Stimulated activated CD4-positive, alpha-beta T cell treated with anti-CD3 and anti-CD28 coated beads, Interleukin-1b, Interleukin-23, amount 100 ng/mL, for 24 hours (primary cell): Measurements from ENCODE around the gene PDE1C.

Experiments used
- DNase-seq, 4 experiments: peaks; one replicate each; pipeline ENCODE4 v3.0.0-alpha.2; 2020; ENCODE audit warnings: low read depth in 4 of 4, low spot score in 1 of 4

Gene PDE1C

DNA sequence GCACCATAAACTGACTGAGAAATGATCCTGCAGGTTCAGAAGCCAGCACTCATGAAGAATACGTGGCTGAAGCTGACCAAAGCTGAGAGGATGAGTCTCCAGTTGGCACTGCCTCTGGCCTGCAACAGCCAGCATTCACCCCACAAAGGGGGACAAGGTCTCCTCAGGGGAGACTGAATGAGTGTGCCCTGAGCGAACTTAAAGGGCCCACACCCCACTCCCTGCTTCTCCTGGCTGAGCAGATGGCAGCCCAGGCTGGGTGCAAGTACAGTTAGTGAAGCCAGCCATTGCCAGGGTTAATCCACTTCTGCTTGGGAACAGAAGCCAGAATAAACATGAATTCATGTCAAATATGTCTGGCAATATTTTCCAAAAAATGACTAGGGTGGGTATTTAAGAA lies 285.1 kb downstream of the PDE1C start:
- no peak for DNase-seq

DNA sequence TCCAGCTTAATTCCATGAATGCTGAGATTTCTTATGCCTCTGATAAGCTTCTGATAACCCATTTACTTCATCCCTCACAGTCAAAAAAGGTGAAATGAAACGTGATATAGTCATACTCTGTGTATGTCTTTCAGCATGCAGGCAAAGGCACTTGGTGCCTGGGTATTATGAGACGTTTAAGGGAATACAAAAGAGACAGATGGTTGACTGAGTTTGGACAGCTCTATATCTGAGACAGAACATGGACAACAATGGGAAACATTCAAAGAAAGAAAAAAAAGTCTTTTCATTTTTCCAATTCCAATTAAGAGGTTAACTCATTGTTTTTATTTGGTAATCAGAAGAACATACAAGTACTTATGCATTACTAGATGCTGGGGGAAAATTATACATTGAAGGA lies 287.0 kb downstream of the PDE1C start:
- DNase-seq, result no peak

DNA sequence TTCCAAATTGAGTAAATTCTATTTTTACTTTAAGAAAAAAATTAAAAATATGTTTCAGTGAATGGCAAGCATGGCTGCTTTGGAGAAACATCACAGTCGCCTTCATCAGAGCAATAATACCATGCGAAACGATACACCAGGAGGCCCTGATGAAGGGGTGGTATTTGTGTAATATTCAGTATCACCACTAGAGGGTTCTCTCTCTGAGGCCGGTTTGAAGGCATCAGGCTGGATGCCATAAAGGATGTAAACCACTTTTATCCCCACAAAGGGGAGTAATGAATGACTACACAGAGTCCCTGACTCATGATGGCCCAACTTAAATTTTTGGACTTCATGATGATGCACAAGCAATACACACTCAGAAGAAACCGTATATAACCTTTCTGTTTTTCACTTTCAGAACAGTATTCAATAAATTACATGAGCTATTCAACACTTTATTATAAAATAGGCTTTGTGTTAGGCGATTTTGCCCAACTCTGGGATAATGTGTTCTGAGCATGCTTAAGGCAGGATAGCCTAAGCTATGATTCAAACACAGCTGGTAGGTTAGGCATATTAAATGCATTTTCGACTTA lies 287.7 kb downstream of the PDE1C start:
- DNase-seq, result no peak

DNA sequence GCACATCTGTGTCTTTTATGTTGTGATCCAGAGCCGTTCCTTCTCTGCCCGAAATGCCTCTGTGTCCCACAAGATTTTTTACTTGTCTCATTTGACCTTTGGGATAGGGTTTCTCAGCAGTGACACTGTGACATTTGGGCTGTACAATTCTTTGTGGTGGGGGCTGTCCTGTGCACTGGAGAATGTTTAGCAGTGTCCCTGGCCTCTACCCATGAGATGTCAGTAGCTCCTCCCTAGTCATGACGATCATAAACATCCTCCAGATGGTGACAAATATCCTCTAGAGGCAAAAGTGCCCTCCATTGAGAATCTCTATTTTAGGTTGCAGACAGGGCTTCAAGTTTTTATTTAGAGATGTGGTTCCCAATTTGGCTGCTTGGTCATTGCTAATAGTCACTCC lies 291.9 kb downstream of the PDE1C start:
- DNase-seq, result no peak

DNA sequence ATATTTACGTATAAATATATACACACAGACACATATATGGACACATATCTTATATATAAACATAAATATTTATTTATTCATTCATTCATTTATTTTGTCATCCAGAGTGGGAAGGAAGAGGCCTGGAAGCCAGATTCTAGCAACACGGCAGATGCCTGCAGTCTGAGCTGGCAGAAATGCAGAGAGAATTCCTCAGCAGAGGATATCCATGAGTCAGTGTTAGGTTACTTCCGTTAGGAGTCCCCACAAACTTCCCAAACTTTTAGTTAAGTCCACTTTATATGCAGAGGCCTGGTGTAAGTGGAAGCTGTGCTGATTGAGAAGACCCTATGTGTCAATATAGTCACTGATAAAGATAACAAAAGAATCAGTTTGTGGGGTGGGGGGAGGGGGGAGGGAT lies 293.6 kb downstream of the PDE1C start:
- no peak for DNase-seq

DNA sequence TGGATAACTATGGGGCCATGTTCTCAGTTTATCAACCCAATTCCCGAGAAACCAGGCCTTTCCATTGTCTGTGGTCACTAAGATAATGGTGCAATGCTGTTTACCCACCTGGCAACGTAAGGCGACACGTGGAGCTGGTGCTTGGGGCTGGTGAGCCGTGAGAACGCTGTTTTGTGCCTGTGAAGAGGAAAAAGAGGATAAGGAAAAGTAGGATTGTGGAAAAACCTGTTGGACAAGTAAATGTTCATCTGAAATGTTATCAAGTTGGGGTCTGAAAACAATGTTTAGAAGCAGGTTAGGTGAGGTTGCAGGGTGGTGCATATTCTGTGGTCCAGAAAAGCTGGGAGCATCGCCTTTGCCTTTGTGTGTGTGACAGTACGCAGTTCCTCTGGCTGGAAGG lies 294.7 kb downstream of the PDE1C start:
- no peak for DNase-seq

DNA sequence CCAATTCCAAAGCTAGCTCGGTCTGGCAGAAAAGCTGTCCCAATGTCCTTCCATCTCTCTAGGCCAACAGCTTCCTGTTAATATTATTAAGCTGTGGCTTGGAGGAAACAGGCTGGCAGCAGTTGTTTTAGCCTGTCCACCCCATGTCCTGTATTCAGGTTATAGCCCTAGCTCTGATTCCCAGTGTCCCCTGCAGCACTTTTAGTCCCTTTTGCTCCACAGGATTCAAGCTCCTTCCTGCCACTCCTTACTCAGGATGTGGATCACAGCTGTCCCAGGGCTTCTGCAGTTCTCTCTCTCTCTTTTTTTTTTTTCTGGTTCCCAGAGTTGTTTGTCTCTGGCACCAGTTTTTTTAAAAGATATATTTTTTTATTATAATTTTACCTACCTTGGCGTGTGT lies 298.0 kb downstream of the PDE1C start:
- no peak for DNase-seq

DNA sequence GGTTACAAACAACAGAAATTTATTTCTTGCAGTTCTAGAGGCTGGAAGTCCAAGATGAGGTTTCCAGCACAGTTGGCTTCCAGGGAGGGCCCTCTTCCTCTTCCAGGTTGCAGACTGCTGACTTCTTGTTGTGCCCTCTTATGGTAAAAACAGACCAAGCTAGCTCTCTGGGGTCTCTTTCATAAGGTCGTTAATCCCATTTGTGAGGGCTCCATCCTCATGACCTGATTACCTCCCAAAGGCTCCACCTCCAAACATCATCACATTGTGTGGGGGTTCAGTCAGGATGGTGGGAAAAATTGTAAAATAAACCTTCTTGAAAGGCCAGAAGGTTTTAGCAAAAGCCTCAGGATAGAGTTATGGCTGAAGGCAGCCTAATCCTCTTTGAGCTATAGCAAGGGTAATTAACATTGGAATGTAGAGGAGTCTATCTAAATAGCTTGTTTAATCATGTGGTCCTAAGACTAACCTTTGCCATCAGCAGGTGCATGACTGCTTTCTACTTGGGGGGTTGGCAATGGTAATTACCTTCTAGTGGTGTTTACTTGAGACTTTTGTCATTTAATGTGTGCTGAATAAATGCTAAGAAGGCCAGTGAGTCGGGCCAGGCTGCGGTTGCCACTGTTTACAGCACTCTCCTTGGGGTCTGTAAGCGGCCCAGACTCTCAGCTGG lies 302.4 kb downstream of the PDE1C start:
- no peak for DNase-seq

DNA sequence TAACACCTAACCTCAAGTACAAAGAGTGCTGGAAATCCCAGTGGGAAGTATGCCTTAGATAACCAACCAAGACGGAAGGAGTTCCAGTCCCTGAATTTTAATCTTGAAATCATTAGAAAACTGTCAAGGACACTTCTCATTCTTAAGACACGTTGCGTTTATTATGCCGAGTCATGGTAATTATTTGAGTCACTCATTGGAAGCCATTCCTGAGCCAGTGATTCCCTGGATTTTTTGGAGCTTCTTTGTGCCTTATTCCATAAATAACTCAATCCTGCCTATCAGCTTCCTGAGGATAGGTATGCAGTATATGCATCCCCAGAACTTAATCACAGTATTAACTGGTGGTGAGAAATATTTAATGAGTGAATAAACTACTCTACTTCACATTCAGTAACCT lies 305.7 kb downstream of the PDE1C start:
- DNase-seq, result no peak

DNA sequence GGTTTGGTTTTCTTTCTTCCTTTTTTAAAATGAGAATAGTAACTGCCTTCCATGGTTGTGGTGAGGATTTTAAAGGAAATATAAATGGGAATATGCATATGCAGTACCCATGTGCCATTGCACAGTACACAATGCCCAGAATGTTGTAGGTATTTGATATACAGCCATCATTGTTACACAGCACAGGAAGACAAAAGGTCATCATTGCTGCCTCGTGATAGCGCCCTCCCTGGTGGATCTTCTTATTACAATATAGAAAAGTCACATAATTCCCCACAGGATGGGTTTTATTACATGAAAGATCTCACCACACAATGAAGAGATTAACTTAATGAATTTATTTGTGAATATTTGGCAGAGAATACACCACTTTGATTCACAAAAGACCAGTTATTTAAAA lies 306.7 kb downstream of the PDE1C start:
- no peak for DNase-seq

DNA sequence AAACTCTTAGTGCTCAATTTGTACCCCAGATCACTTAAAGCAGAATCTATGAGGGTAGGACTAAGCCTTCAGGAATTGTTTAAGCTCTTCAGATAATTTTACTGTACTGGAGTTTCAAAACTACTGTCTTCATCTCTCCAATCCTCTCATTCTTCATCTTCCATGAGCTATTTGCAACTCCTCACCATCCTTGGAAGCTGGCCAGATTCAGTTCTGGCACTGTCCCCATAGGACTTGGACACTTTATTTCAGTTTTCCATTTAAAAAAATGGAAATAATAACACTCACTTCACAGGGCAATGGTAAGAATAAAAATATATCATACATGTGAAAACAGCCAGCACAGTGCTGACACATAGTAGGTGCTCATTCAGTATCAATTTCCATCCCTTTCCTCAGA lies 308.6 kb downstream of the PDE1C start:
- no peak for DNase-seq

DNA sequence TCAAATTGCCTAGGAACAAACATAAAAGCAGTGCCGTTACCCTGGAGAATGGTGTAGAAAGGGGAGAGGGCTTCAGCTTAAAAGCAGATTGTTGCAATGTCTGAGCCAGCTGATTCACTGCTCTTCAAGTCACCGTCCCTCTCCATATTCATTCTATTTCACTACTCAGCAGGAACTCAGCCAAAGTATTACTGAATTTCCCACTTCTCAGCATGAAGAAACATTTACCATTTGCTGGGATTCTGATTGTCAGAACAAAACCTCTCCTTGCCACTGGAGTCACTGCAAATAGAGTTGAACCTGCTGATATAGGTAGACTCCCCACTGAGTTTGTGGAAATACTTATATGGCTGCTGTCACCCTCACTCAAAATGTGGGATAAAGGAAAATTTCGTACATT lies 311.5 kb downstream of the PDE1C start:
- no peak for DNase-seq

DNA sequence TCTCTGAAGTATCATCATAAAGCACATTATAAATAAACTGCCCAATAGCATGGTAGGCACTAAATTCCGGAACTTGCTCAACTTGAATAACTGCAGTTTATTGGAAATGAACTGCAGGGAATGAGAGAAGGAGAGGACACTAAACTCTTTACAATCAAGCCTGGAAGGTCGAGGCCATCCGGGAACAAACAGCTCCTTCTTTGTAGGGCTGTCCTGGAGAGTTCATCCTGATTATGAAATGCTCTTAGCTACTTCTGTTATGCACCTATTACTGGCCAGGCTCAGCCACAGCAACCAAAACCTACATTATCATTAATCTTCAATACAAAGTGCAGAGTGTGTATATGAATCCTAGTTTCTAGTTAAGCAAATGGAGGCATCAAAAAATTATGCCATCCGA lies 318.5 kb downstream of the PDE1C start:
- DNase-seq, result no peak

DNA sequence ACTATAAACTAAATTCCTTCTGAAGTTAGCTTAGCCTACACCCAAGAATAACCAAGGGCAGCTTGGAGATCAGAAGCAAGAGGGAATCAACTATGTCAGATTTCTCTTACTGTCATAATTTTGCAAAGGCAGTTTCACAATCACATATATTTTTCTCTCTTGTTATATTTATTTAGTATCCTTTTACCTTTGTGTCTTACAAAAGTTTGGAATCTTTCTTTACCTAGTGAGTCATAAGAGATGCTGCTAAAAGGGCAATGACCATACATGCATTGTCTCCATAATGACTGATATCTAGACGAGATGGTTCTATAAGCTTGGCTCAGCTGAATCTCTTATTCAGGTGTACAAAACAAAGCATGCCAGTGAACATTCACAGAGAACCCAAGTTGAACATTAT lies 322.1 kb downstream of the PDE1C start:
- DNase-seq, result no peak

DNA sequence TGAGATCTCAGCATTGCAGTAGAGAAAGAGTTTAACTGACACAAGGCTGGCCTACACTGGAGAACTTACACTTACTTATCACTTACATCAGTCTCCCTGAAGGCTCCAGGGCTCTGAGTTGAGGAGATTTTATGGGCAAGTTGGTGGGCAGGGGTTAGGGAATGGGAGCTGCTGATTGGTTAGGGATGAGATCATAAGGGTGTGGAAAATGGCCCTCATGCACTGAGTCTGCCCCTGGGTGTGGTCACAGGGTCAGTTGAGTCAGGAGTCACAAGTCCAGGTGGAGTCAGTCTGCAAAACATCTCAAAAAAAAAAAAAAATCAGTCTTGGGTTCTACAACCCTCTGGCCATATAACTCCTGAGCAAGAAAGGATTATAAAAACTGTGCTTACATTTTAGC lies 322.7 kb downstream of the PDE1C start:
- DNase-seq, result no peak

DNA sequence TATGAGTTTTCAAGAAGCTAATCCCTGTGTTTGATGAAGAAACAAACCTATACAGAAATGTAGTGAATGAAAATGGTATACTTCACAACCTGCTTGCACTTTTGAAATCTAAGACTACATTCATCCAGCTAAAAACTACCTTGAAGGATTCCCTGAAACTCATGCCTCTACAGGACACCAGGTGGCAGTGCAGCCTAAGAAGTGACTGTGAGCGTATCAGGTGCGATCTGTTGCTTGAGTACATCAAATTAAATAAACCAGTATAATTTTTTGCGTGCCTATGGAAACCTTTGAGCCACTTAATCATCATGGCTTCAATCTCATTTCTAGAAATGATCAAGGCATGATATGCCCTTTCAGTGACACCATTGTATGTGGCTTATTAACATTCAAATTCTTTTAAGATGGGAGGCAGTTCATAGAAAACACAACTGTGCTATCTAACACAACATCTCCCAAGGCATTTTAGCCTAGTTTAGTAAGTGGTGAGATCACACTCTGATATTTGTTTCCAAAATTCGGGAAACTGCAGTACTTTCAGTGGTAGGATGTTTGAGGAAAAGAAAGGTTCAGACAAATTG lies 325.8 kb downstream of the PDE1C start:
- DNase-seq, result peak in 2 of 4 experiments; percentile 1 to 12

DNA sequence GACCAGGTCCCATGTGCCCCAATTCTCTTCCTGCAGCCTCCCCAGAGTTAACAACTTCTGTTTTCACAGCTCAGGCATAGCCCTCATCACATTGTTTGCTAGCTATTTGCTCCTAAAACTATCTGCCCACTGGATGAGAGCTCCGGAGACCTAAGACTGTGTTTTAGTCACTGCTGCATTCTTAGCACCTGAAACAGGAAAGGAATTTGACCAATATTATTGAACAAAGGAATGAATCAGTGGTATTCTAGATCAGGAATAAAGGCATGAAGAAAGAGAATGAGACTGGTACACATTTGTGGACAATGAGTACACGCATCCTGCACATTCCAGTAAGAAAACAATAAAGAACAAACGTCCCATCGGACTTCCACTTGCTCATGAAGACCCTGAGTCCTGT lies 328.4 kb downstream of the PDE1C start:
- no peak for DNase-seq

DNA sequence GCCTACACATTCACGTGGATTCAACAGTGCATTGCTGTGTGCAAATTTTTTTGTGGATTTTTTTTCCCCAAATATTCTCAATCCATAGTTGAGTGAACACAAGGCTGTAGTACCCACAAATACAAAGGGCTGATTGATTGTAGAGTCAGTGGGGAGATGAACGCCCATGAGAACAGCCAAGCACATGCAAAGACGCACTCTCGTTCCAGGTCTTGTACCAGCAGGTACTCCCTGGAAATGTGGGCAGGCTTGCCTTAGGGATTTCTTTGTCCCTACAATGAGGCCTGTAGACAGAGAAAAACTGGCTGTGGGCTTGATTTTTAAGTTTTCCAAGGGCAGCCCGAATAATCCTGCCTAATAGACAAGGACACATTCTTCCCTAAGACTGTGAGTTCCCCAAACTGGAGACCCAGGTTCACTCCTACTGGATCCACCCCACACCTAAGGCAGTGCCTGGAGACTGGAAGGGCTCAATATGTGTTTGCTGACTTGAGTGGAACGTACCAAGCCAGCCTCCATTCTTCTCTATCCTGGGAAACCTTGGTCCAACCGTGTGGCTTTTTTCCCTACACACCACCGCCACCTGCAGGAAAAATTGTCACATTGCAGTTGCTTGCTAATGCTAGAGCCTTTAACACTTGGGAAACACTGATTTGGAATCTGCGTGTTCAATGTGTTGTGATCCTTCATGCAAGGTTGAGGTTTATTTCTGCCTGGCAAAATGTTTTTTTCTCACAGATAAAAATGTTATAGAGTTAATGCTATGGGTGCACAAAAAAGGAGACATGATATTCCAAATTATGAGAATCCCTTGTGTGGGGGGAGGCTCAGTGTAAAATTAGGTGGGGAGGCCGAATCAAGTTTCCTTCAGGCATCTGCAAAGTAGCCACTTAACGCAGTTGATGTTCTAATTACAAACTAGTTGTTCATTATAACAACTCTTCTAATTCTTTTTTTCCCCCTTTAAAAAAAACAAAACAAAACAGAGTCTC lies 333.9 kb downstream of the PDE1C start:
- DNase-seq, result no peak

DNA sequence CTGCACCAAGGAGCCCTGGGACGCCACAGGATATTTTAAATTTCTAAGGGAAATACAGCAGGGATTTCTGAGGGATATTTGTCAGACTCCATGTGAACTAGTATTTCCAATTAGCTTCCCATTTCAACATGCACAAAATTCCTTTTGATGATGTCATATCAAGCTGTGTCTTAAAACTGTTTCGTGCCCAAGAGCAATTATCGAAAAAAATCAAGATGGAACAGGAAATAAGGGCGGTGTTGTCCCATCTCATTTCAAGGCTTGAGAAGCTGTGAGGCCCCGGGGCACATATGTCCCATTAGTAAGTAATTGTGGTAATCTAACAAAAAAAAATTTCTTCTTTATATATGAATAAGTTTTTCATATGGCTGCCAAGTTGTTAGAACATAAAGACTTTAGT lies 335.8 kb downstream of the PDE1C start:
- DNase-seq, result no peak

DNA sequence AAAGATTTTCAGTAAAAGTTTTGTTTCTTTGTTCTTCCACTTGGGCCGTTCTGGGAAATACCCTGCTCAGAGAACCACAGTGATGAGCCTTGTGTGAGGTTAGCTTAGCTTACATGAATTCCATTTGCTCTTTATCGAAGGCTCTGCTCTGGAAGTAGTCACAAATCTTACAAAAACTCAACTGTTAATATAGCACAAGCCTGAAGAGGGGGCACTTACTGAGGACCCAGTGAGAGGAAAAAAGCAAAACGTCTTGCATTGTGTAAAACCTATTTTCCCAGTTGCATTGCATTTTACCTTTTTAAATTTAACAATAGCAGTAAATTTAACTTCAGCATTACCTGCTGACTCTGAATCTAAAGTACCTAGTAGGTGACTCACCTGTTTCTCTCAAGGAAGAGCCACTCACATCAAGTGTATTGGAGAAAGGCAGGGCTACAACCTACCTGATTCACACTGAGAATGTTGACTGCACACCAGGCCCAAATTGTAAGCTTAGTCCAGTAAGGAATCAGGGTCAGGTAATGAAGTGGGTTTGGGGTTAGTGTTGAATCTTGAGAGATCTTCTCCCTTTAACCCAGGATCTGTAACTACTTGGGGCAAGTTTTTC lies 340.9 kb downstream of the PDE1C start:
- no peak for DNase-seq

DNA sequence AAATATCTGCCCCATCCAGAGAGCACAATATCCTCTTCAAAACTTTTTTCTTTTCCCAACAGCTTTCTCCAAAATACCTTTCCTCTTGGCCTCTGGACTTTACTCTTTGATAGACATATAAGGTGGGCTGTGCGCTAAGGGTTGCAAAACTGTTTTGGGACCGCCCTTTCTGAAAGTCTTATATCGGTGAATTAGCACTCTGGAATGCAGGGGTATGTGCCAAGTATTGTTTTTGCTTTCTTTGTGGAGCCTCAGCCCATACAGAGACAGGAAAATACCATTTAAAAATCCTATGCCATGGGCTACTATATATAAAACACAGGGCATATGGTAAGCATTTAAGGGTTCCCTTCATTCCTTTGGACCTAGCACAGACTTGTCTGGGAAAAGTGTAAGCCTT lies 345.5 kb downstream of the PDE1C start:
- DNase-seq, result no peak
